Cerebellar cortex (tissue), 1 donor: Measurements from ENCODE around the gene GPS1.
A peak's percentile ranks its signal among the peaks of the same experiment; 100 is the strongest.

Experiments
- DNase-seq: peaks from one replicate; pipeline ENCODE4 v3.0.0-alpha.2; 2015; ENCODE audit warnings: low spot score

GPS1 gene

DNA sequence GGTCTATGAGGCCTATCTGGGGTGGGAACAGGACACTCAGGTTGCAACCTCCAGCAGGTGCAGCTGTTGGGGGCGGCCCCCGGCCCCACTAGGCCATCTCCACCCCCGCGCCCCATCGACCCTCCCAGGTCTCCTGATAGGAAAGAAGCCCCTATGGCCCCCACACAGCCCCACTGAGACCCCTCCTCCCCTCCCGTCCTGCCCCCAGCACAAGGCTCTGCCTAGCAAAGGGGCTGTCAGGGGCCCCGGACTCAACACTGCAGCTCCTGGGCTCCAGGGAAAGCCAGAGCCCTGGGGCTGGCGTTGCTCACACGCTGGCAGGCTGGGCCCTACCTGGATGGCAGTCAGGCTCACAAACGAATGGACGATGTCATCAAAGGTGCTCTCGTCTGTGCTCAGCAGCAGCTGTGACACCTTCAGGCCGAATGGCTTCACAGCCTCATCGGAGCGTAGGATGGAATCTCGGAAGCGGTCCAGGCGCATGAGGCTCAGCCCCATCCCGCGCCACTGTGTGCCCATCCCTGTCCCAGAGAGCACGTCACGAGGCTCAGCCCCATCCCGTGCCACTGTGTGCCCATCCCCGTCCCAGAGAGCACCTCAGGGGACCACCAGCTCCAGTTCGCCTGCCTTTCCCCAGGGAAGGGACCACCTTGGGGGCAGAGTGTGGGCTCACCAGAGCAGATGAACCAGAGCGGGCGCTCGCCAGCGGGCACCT, 39.0 kb downstream of the GPS1 start:
- DNase-seq: no peak

GRCh38 chr17:82091264-82092066, 39.8 kb downstream of the GPS1 start:
- no peak for DNase-seq

- no peak for DNase-seq
Measured at GRCh38 chr17:82092094-82092586, 40.4 kb downstream of the GPS1 start.

DNA sequence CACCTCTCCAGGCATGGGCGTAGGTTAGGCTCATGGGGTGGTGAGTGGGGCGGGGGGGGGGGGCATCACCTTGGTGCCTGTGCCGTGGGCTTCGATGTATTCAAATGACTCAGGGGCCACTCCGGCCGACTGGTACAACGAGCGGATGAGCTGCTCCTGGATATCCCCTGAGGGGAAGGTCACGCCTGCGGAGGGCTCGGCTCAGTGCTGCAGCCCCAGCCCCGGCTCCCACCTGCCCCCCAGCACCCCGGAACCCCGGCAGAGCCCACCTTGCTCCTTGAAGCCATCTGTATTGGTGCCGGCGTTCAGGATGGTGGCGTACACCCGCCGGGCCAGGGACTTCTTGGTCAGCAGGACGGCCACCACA, 40.9 kb downstream of the GPS1 start:
- DNase-seq: no peak

- DNase-seq: no peak
Measured at GRCh38 chr17:82092995-82093751, 41.5 kb downstream of the GPS1 start.

GRCh38 chr17:82094931-82095776, 43.5 kb downstream of the GPS1 start:
- DNase-seq: no peak

GRCh38 chr17:82095777-82096708, 44.3 kb downstream of the GPS1 start:
- no peak for DNase-seq

- DNase-seq: no peak
Measured at GRCh38 chr17:82096709-82097183, 45.0 kb downstream of the GPS1 start.

- no peak for DNase-seq
Measured at GRCh38 chr17:82097184-82097918, 45.7 kb downstream of the GPS1 start.

DNA sequence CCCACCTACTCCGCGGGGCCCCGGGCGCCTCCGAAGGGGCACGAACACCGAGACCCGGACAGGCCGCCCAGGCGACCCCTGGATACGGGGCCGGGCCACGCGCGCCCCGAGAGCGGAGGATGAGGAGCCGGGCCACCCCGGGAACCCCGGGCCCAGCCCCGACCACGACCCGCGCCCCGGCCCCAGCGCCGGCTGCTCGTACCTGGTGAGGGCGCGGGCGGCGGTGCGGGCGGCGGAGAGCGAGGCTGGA, 46.1 kb downstream of the GPS1 start:
- no peak for DNase-seq

- DNase-seq: peak; percentile 92
Measured at GRCh38 chr17:82098169-82098938, 46.7 kb downstream of the GPS1 start, which contains the start of gene FASN. Gene FASN (minus strand): TSS chr17:82098236. CDS start chr17:82096445, 1,791 bp downstream.

DNA sequence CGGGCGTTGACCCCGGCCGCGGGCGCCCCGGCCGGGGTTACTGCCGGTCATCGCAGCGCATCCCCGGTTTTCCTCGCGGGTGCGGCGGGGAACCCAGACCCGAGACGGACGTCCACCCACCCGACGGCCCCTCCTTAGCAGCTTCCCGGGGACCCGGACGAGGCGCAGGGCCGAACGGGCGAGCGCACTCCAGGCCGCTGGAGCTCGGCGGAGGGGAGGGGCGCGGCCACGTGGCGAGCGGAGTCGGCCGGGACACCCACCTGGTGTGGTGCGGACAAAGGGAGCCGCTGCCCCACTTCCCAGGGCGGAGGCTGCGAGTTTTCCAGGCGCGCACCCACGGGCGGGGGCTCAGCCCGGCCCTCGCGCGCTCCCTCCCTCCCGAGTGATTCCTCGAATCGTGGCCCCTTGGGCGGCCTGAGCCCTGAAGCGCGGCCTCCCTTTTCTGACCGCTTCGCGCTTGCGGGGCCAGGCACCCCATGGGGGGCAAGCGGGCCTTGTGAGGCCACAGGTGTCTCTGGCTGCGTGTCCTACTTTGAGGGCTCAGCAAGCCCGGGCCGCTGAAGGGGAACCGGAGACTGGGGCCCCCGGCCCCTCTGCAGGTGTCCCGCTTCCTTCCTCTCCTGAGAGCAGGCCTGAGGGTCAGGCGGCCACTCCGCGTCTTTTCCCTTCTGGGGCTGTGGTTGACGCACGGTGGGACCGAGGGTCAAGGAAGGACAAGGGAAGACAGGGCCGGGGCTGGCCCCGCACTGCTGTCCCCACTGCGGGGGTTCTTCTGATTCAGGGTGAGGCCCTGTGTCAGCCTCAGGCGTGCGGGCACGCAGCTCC, 47.5 kb downstream of the GPS1 start:
- DNase-seq: no peak

- no peak for DNase-seq
Measured at GRCh38 chr17:82100502-82101298, 49.0 kb downstream of the GPS1 start.

- peak; percentile 81 for DNase-seq
Measured at GRCh38 chr17:82101301-82101715, 49.6 kb downstream of the GPS1 start.

GRCh38 chr17:82101767-82102679, 50.3 kb downstream of the GPS1 start:
- DNase-seq: peak; percentile 66
